NCI-H2196 treated with DMSO at 0.1 percent for 48 hours (cell line): ENCODE results near the gene AGPS.
"Not testable (repeated sequence)": the region's sequence is repeated elsewhere in the genome, so short reads cannot be mapped to it uniquely, and the experiment has no call there.

Experiments used
- DNase-seq: peaks from one replicate; lab custom pipeline; 2025; ENCODE audit not compliant: unreplicated experiment; lab: John Stamatoyannopoulos, UW

Gene AGPS

GRCh38 chr2:177392373-177393202 is at the start of gene AGPS:
AGPS (plus strand) TSS chr2:177392773; CDS start chr2:177392790, 17 bp downstream.
- DNase-seq, result peak; percentile 88

GRCh38 chr2:177343773-177344172 is 48.8 kb upstream of the AGPS start:
- no peak for DNase-seq

- no peak for DNase-seq
Observed at GRCh38 chr2:177344316-177344715, 48.3 kb upstream of the AGPS start.

GRCh38 chr2:177346192-177346591 is 46.4 kb upstream of the AGPS start:
- DNase-seq, result no peak

- no peak for DNase-seq
Observed at GRCh38 chr2:177347570-177347969, 45.0 kb upstream of the AGPS start.

GRCh38 chr2:177348118-177348654 is 44.4 kb upstream of the AGPS start:
- DNase-seq, result no peak

- DNase-seq, result no peak
Observed at GRCh38 chr2:177348733-177349693, 43.6 kb upstream of the AGPS start.

- DNase-seq, result not testable (repeated sequence)
Observed at GRCh38 chr2:177350624-177351023, 41.9 kb upstream of the AGPS start.

GRCh38 chr2:177351121-177351520 is 41.5 kb upstream of the AGPS start:
- not testable (repeated sequence) for DNase-seq

GRCh38 chr2:177352441-177353186 is 40.0 kb upstream of the AGPS start:
- DNase-seq, result no peak

- no peak for DNase-seq
Observed at GRCh38 chr2:177353187-177353478, 39.4 kb upstream of the AGPS start.

- DNase-seq, result not testable (repeated sequence)
Observed at GRCh38 chr2:177354541-177354940, 38.0 kb upstream of the AGPS start.

GRCh38 chr2:177355874-177356273 is 36.7 kb upstream of the AGPS start:
- no peak for DNase-seq

- DNase-seq, result no peak
Observed at GRCh38 chr2:177359836-177360595, 32.6 kb upstream of the AGPS start.

GRCh38 chr2:177362499-177362898 is 30.1 kb upstream of the AGPS start:
- no peak for DNase-seq

GRCh38 chr2:177363332-177363731 is 29.2 kb upstream of the AGPS start:
- DNase-seq, result no peak

GRCh38 chr2:177365764-177366163 is 26.8 kb upstream of the AGPS start:
- DNase-seq, result not testable (repeated sequence)

- not testable (repeated sequence) for DNase-seq
Observed at GRCh38 chr2:177368023-177368422, 24.6 kb upstream of the AGPS start.

GRCh38 chr2:177379354-177379753 is 13.2 kb upstream of the AGPS start:
- DNase-seq, result no peak

- no peak for DNase-seq
Observed at GRCh38 chr2:177380181-177380580, 12.4 kb upstream of the AGPS start.
